ENCODE data around the gene DUOX1.

DUOX1 gene

GRCh38 chr15:45140557-45141250 is 10.9 kb downstream of the DUOX1 start:
- Mint-ChIP-seq H3K9me3 (no peaks in the 10 kb centered on the region), H3K27ac (no peak overlapping the region), H3K4me3 (no peak overlapping the region), H3K27me3 (peaks cover 11% of the 10 kb centered on the region), H3K4me1 (peaks cover 8% of the 10 kb centered on the region)
- ATAC-seq (no peak), DNase-seq (no peak)

- H3K27ac Mint-ChIP-seq: no peak overlapping the region
- H3K9me3 Mint-ChIP-seq: no peaks in the 10 kb centered on the region
- DNase-seq: no peak
- no peak for ATAC-seq
- H3K4me3 Mint-ChIP-seq: no peak overlapping the region
- H3K27me3 Mint-ChIP-seq: peaks cover 5% of the 10 kb centered on the region
- peaks cover 3% of the 10 kb centered on the region for H3K4me1 Mint-ChIP-seq
These were observed 11.6 kb downstream of the DUOX1 start for GRCh38 chr15:45141386-45141785.

- H3K4me1 Mint-ChIP-seq: no peaks in the 10 kb centered on the region
- H3K9me3 Mint-ChIP-seq: no peaks in the 10 kb centered on the region
- DNase-seq (no peak), ATAC-seq (no peak)
- no peaks in the 10 kb centered on the region for H3K27me3 Mint-ChIP-seq
- no peak overlapping the region for H3K27ac Mint-ChIP-seq
- H3K4me3 Mint-ChIP-seq: no peak overlapping the region
These were observed 13.3 kb downstream of the DUOX1 start for GRCh38 chr15:45143056-45143455.

- DNase-seq: no peak
- H3K27ac Mint-ChIP-seq: no peak overlapping the region
- H3K4me3 Mint-ChIP-seq: no peak overlapping the region
- no peaks in the 10 kb centered on the region for H3K9me3 Mint-ChIP-seq
- peaks cover 3% of the 10 kb centered on the region for H3K4me1 Mint-ChIP-seq
- no peak for ATAC-seq
- no peaks in the 10 kb centered on the region for H3K27me3 Mint-ChIP-seq
These were observed 14.2 kb downstream of the DUOX1 start for GRCh38 chr15:45143946-45144345.

- peak overlapping the region in 1 of 2 donors; percentile 95 for H3K27ac Mint-ChIP-seq
- H3K9me3 Mint-ChIP-seq: no peaks in the 10 kb centered on the region
- DNase-seq (no peak), ATAC-seq (no peak)
- H3K27me3 Mint-ChIP-seq: no peaks in the 10 kb centered on the region
- no peak overlapping the region for H3K4me3 Mint-ChIP-seq
- peaks cover 5% of the 10 kb centered on the region for H3K4me1 Mint-ChIP-seq
These were observed 15.0 kb downstream of the DUOX1 start for GRCh38 chr15:45144775-45145174.

- H3K9me3 Mint-ChIP-seq: no peaks in the 10 kb centered on the region
- no peak overlapping the region for H3K4me3 Mint-ChIP-seq
- no peaks in the 10 kb centered on the region for H3K27me3 Mint-ChIP-seq
- H3K27ac Mint-ChIP-seq: no peak overlapping the region
- ATAC-seq: no peak
- no peak for DNase-seq
- peaks cover 5% of the 10 kb centered on the region for H3K4me1 Mint-ChIP-seq
These were observed 16.6 kb downstream of the DUOX1 start for GRCh38 chr15:45146405-45146804.

GRCh38 chr15:45147606-45148005 is 17.8 kb downstream of the DUOX1 start:
- Mint-ChIP-seq H3K9me3 (no peaks in the 10 kb centered on the region), H3K4me3 (no peak overlapping the region), H3K27ac (peak overlapping the region in 1 of 2 donors; percentile 48), H3K4me1 (peaks cover 5% of the 10 kb centered on the region), H3K27me3 (no peaks in the 10 kb centered on the region)
- ATAC-seq: no peak
- DNase-seq: no peak

- no peaks in the 10 kb centered on the region for H3K27me3 Mint-ChIP-seq
- H3K27ac Mint-ChIP-seq: peak overlapping the region in 1 of 2 donors; percentile 87
- DNase-seq (no peak), ATAC-seq (no peak)
- peaks cover 5% of the 10 kb centered on the region for H3K4me1 Mint-ChIP-seq
- H3K9me3 Mint-ChIP-seq: no peaks in the 10 kb centered on the region
- no peak overlapping the region for H3K4me3 Mint-ChIP-seq
These were observed 18.6 kb downstream of the DUOX1 start for GRCh38 chr15:45148076-45149059.

GRCh38 chr15:45149060-45149459 is 19.3 kb downstream of the DUOX1 start:
- Mint-ChIP-seq H3K27ac (peak overlapping the region in 1 of 2 donors; percentile 87), H3K4me3 (no peak overlapping the region), H3K27me3 (no peaks in the 10 kb centered on the region), H3K9me3 (no peaks in the 10 kb centered on the region), H3K4me1 (peaks cover 5% of the 10 kb centered on the region)
- ATAC-seq (no peak), DNase-seq (no peak)

- H3K27ac Mint-ChIP-seq: no peak overlapping the region
- DNase-seq (no peak), ATAC-seq (no peak)
- no peaks in the 10 kb centered on the region for H3K9me3 Mint-ChIP-seq
- no peaks in the 10 kb centered on the region for H3K27me3 Mint-ChIP-seq
- H3K4me3 Mint-ChIP-seq: no peak overlapping the region
- peaks cover 5% of the 10 kb centered on the region for H3K4me1 Mint-ChIP-seq
These were observed 20.7 kb downstream of the DUOX1 start for GRCh38 chr15:45150481-45150880.

GRCh38 chr15:45150997-45151396 is 21.2 kb downstream of the DUOX1 start:
- Mint-ChIP-seq H3K27me3 (no peaks in the 10 kb centered on the region), H3K9me3 (no peaks in the 10 kb centered on the region), H3K4me1 (peaks cover 5% of the 10 kb centered on the region), H3K4me3 (no peak overlapping the region), H3K27ac (no peak overlapping the region)
- ATAC-seq: no peak
- no peak for DNase-seq

GRCh38 chr15:45151998-45152828 is 22.4 kb downstream of the DUOX1 start:
- H3K9me3 Mint-ChIP-seq: no peaks in the 10 kb centered on the region
- peaks cover 5% of the 10 kb centered on the region for H3K4me1 Mint-ChIP-seq
- no peaks in the 10 kb centered on the region for H3K27me3 Mint-ChIP-seq
- ATAC-seq (no peak), DNase-seq (no peak)
- H3K4me3 Mint-ChIP-seq: no peak overlapping the region
- H3K27ac Mint-ChIP-seq: no peak overlapping the region

- H3K27ac Mint-ChIP-seq: peak overlapping the region in 1 of 2 donors; percentile 43
- DNase-seq (no peak), ATAC-seq (no peak)
- no peaks in the 10 kb centered on the region for H3K9me3 Mint-ChIP-seq
- H3K27me3 Mint-ChIP-seq: no peaks in the 10 kb centered on the region
- no peaks in the 10 kb centered on the region for H3K4me1 Mint-ChIP-seq
- H3K4me3 Mint-ChIP-seq: no peak overlapping the region
These were observed 25.9 kb downstream of the DUOX1 start for GRCh38 chr15:45155739-45156138.

GRCh38 chr15:45156744-45157455 is 27.1 kb downstream of the DUOX1 start:
- Mint-ChIP-seq H3K9me3 (no peaks in the 10 kb centered on the region), H3K4me3 (no peak overlapping the region), H3K27ac (peak overlapping the region in 1 of 2 donors; percentile 16), H3K4me1 (no peaks in the 10 kb centered on the region), H3K27me3 (no peaks in the 10 kb centered on the region)
- DNase-seq (no peak), ATAC-seq (no peak)

- no peak for DNase-seq
- H3K4me3 Mint-ChIP-seq: no peak overlapping the region
- H3K27ac Mint-ChIP-seq: no peak overlapping the region
- peaks cover 4% of the 10 kb centered on the region for H3K4me1 Mint-ChIP-seq
- no peaks in the 10 kb centered on the region for H3K9me3 Mint-ChIP-seq
- ATAC-seq: no peak
- H3K27me3 Mint-ChIP-seq: no peaks in the 10 kb centered on the region
These were observed 28.2 kb downstream of the DUOX1 start for GRCh38 chr15:45157974-45158373.
